HEK293T (cell line): ENCODE results near the gene SPRED3.

Experiments used
- CTCF ChIA-PET: fragments of 350-600 bp; formaldehyde crosslinking; extraction: SDS; loops from one replicate; lab custom pipeline; 2021; ENCODE audit warnings: antibody characterized with exemption, inconsistent platforms; lab: Yijun Ruan, JAX
- POLR2A ChIA-PET: fragments of 350-600 bp; formaldehyde crosslinking; extraction: SDS; loops from one replicate; lab custom pipeline; 2020; ENCODE audit warnings: antibody characterized with exemption, inconsistent platforms; lab: Yijun Ruan, JAX
- DNase-seq: peaks from one replicate; pipeline ENCODE4 v3.0.0; 2012; ENCODE audit warnings: mixed read lengths; ENCODE audit errors: extremely low spot score
- ARNT ChIP-seq: fragments of 450-650 bp; IDR thresholded peaks from 2 replicates; pipeline ENCODE4 v1.6.1; 2017; ENCODE audit warnings: mild to moderate bottlenecking
- BHLHE40 ChIP-seq: fragments of 450-650 bp; IDR thresholded peaks from 2 replicates; pipeline ENCODE4 v1.6.1; 2016; ENCODE audit warnings: mild to moderate bottlenecking, moderate library complexity, borderline replicate concordance
- CTBP1 ChIP-seq: fragments of 450-650 bp; IDR thresholded peaks from 2 replicates; pipeline ENCODE4 v1.6.1; 2016; ENCODE audit warnings: borderline replicate concordance
- ELF4 ChIP-seq: fragments of 450-650 bp; IDR thresholded peaks from 2 replicates; pipeline ENCODE4 v1.6.1; 2017; ENCODE audit warnings: antibody characterized with exemption
- FOXA1 ChIP-seq: fragments of 450-650 bp; IDR thresholded peaks from 2 replicates; pipeline ENCODE4 v1.6.1; 2016; ENCODE audit warnings: mild to moderate bottlenecking
- FOXK2 ChIP-seq: fragments of 450-650 bp; IDR thresholded peaks from 2 replicates; pipeline ENCODE4 v1.6.1; 2016; ENCODE audit warnings: mild to moderate bottlenecking
- FOXM1 ChIP-seq: fragments of 450-650 bp; IDR thresholded peaks from 2 replicates; pipeline ENCODE4 v1.6.1; 2017; ENCODE audit warnings: mild to moderate bottlenecking, borderline replicate concordance
- HDGF ChIP-seq: fragments of 450-650 bp; IDR thresholded peaks from 2 replicates; pipeline ENCODE4 v1.6.1; 2017; ENCODE audit warnings: antibody characterized with exemption, borderline replicate concordance
- L3MBTL2 ChIP-seq: fragments of 450-650 bp; conservative IDR thresholded peaks from 2 replicates; pipeline ENCODE4 v1.6.1; 2016; ENCODE audit warnings: mild to moderate bottlenecking
- LEF1 ChIP-seq: fragments of 450-650 bp; IDR thresholded peaks from 2 replicates; pipeline ENCODE4 v1.6.1; 2017; ENCODE audit warnings: mild to moderate bottlenecking, borderline replicate concordance
- NFRKB ChIP-seq: fragments of 450-650 bp; IDR thresholded peaks from 2 replicates; pipeline ENCODE4 v1.6.1; 2016; ENCODE audit warnings: mild to moderate bottlenecking, moderate library complexity
- PKNOX1 ChIP-seq: fragments of 450-650 bp; IDR thresholded peaks from 2 replicates; pipeline ENCODE4 v1.6.1; 2016
- SP1 ChIP-seq: fragments of 450-650 bp; IDR thresholded peaks from 2 replicates; pipeline ENCODE4 v1.6.1; 2017
- SUZ12 ChIP-seq: fragments of 450-650 bp; IDR thresholded peaks from 2 replicates; pipeline ENCODE4 v1.6.1; 2016; ENCODE audit warnings: mild to moderate bottlenecking
- TARDBP ChIP-seq: fragments of 450-650 bp; IDR thresholded peaks from 2 replicates; pipeline ENCODE4 v1.6.1; 2016
- ZNF384 ChIP-seq: fragments of 450-650 bp; IDR thresholded peaks from 2 replicates; pipeline ENCODE4 v1.6.1; 2016

SPRED3 gene

GRCh38 chr19:38384209-38385027, 4.1 kb upstream of the SPRED3 start:
- peak; percentile 40 for DNase-seq
- CTCF ChIA-PET: interaction anchor here (0.6 to 1.1 kb wide), 5 partner anchors 9 to 150 kb away, joined by 3 read pairs; partner anchors contain the start of gene FAM98C
- POLR2A ChIA-PET: interaction anchor here (2.5 kb wide), 1 partner anchor 11 kb away, joined by 12 read pairs; the partner anchor contains the start of gene PSMD8
- peak; percentile 60 for TF ChIP-seq PKNOX1
- TF ChIP-seq ZNF384: no peak
- no peak for TF ChIP-seq TARDBP

- no peak for DNase-seq
- POLR2A ChIA-PET: interaction anchor here (2.5 kb wide), 1 partner anchor 11 kb away, joined by 12 read pairs; the partner anchor contains the start of gene PSMD8
- TF ChIP-seq PKNOX1: no peak
- no peak for TF ChIP-seq FOXM1
- TF ChIP-seq NFRKB: no peak
- no peak for TF ChIP-seq SUZ12
- TF ChIP-seq FOXK2: no peak
- TF ChIP-seq SP1: no peak
- TF ChIP-seq ELF4: no peak
- CTCF ChIA-PET: interaction anchor here (0.6 kb wide), 2 partner anchors 63 to 150 kb away, joined by 3 read pairs; no protein-coding TSS in a partner anchor
Observed at GRCh38 chr19:38385057-38385803, 3.3 kb upstream of the SPRED3 start.

GRCh38 chr19:38385804-38386257, 2.7 kb upstream of the SPRED3 start:
- POLR2A ChIA-PET: no interaction called here
- no peak for TF ChIP-seq SP1
- TF ChIP-seq HDGF: no peak
- TF ChIP-seq BHLHE40: no peak
- no peak for TF ChIP-seq FOXA1
- no peak for TF ChIP-seq ARNT
- TF ChIP-seq L3MBTL2: no peak
- no peak for TF ChIP-seq TARDBP
- no peak for TF ChIP-seq ZNF384
- TF ChIP-seq ELF4: no peak
- TF ChIP-seq CTBP1: no peak
- TF ChIP-seq SUZ12: no peak
- TF ChIP-seq FOXM1: no peak
- no peak for TF ChIP-seq PKNOX1
- no peak for TF ChIP-seq LEF1
- TF ChIP-seq FOXK2: no peak
- TF ChIP-seq NFRKB: no peak
- CTCF ChIA-PET: no interaction called here
- DNase-seq: no peak

GRCh38 chr19:38386300-38386970, 2.1 kb upstream of the SPRED3 start:
- POLR2A ChIA-PET: no interaction called here

GRCh38 chr19:38386971-38387549, 1.4 kb upstream of the SPRED3 start:
- TF ChIP-seq FOXA1: no peak
- no peak for TF ChIP-seq FOXM1
- TF ChIP-seq CTBP1: no peak
- no peak for TF ChIP-seq NFRKB
- no peak for TF ChIP-seq BHLHE40
- no peak for TF ChIP-seq ARNT
- no peak for TF ChIP-seq ELF4
- no peak for TF ChIP-seq PKNOX1
- no peak for DNase-seq
- POLR2A ChIA-PET: interaction anchor here (1.2 to 2.2 kb wide), 3 partner anchors 13 to 232 kb away, joined by 4 to 23 read pairs (median 18); partner anchors contain the start of genes EIF3K, FAM98C and PSMD8
- CTCF ChIA-PET: interaction anchor here (0.7 to 1.5 kb wide), 3 partner anchors 16 to 153 kb away, joined by 3 to 8 read pairs (median 4); partner anchors contain the start of genes CATSPERG and FAM98C

More at GRCh38 chr19:38386300-38386970, 2.1 kb upstream of the SPRED3 start:
- CTCF ChIA-PET: no interaction called here
- no peak for DNase-seq
- TF ChIP-seq FOXM1 (no peak), ZNF384 (no peak), ARNT (no peak), TARDBP (no peak), L3MBTL2 (no peak), FOXK2 (no peak), LEF1 (no peak), ELF4 (no peak)
